Measurements from ENCODE around the gene AKR1C4.

AKR1C4 gene

DNA sequence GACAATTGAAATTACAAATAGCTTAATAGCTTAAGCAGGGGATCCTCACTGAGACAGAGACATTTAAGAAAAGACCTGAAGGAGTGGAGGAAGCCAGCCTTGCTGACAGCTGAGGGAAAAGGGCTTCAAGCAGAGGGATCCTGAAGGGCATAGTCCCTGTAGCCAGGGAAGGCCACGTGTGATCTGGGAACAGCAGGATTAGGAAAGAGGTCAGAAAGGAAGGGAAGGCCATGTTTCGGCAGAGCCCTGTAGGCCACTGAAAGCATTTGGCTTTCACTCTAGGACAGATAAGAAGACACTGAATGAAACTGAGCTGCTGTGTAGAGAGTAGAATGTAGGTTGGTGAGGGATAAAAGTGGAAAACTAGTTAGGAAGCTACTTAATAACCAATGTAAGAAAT, 8.3 kb upstream of the AKR1C4 start:
- Histone ChIP-seq H3K9ac (ENCODE audit: low read depth, low read length, poor library complexity, severe bottlenecking) (no peak overlapping the region), H3K9me3 (ENCODE audit: insufficient read depth, low read depth, low read length) (no peaks in the 10 kb centered on the region), H3K36me3 (ENCODE audit: insufficient read depth, low read length) (no peaks in the 10 kb centered on the region), H3K79me2 (ENCODE audit: insufficient read depth, low read length) (no peaks in the 10 kb centered on the region), H3F3A (ENCODE audit: low read depth) (no peaks in the 10 kb centered on the region), H3K9me2 (replicated peaks; ENCODE audit: low read depth, low read length) (no peaks in the 10 kb centered on the region), H3K4me1 (ENCODE audit: insufficient read depth, low read length, poor library complexity, severe bottlenecking) (no peaks in the 10 kb centered on the region), H3K4me2 (ENCODE audit: low read depth, low read length, poor library complexity, severe bottlenecking) (no peak overlapping the region), H2AFZ (ENCODE audit: low read length) (no peak overlapping the region), H3K4me3 (ENCODE audit: low read length, poor library complexity, severe bottlenecking) (no peak overlapping the region), H3K27me3 (ENCODE audit: insufficient read depth, low read length, poor library complexity, severe bottlenecking) (no peaks in the 10 kb centered on the region), H4K20me1 (ENCODE audit: insufficient read depth, low read length, poor library complexity, severe bottlenecking) (no peaks in the 10 kb centered on the region)
- TF ChIP-seq EZH2phosphoT487 (IDR thresholded peaks at IDR 0.05; ENCODE audit: borderline replicate concordance) (no peak), CTCF (conservative IDR thresholded peaks at IDR 0.05; ENCODE audit: low read length) (no peak)

DNA sequence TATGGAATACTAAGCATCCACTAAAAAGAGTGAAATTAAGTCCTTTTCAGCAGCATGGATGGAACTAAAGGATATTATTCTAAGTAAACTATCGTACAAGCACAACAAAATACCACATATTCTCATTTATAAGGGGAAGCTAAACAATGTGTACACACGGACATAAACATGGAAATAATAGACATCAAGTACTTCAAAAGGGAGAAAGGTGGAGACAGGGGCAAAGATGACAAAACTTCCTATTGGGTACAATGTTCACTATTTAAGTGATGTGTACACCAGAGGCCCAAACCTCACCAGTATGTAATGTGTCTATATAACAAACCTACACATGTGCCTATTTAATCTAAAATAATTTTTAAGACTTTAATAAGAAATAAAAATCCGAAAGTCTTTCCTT, 2.2 kb upstream of the AKR1C4 start:
- Histone ChIP-seq H3F3A (ENCODE audit: low read depth) (no peaks in the 10 kb centered on the region), H3K27me3 (ENCODE audit: insufficient read depth, low read length, poor library complexity, severe bottlenecking) (no peaks in the 10 kb centered on the region), H3K79me2 (ENCODE audit: insufficient read depth, low read length) (no peaks in the 10 kb centered on the region), H3K4me3 (ENCODE audit: low read length, poor library complexity, severe bottlenecking) (no peak overlapping the region), H3K9me2 (replicated peaks; ENCODE audit: low read depth, low read length) (no peaks in the 10 kb centered on the region), H3K4me1 (ENCODE audit: insufficient read depth, low read length, poor library complexity, severe bottlenecking) (no peaks in the 10 kb centered on the region), H3K9me3 (ENCODE audit: insufficient read depth, low read depth, low read length) (no peaks in the 10 kb centered on the region), H3K4me2 (ENCODE audit: low read depth, low read length, poor library complexity, severe bottlenecking) (no peak overlapping the region), H3K36me3 (ENCODE audit: insufficient read depth, low read length) (no peaks in the 10 kb centered on the region), H2AFZ (ENCODE audit: low read length) (no peak overlapping the region), H3K9ac (ENCODE audit: low read depth, low read length, poor library complexity, severe bottlenecking) (no peak overlapping the region), H4K20me1 (ENCODE audit: insufficient read depth, low read length, poor library complexity, severe bottlenecking) (no peaks in the 10 kb centered on the region)
- TF ChIP-seq CTCF (conservative IDR thresholded peaks at IDR 0.05; ENCODE audit: low read length), result no peak
- no peak for TF ChIP-seq EZH2phosphoT487 (IDR thresholded peaks at IDR 0.05; ENCODE audit: borderline replicate concordance)

DNA sequence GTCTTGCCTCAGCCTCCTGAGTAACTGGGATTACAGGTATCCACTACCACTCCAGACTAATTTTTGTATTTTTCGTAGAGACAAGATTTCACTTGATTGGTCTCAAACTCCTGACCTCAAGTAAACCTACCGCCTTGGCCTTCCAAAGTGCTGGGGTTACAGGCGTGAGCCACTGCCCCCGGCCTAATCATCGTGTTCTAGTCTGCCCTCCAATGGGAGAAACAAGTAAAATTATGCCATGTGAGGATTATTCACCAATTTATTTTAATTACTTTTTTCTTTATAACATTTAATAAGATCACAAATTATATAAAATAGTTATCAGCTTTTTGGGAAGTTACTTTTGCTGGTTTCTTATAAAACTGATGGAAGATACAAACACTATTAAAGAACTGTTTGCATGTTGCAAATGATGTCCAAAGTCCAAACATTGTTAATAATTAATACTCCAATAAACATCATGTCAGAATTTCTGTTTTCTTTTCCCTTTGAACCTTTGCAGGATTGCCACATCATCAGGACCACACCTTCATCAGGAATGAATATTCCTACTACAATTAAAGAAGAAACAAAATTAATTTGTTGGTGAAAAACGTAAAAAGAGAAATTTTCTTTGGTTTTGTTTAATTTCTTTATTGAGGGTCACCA, 786 bp upstream of the AKR1C4 start:
- Histone ChIP-seq H3K9me2 (replicated peaks; ENCODE audit: low read depth, low read length) (no peaks in the 10 kb centered on the region), H3K79me2 (ENCODE audit: insufficient read depth, low read length) (no peaks in the 10 kb centered on the region), H3K4me2 (ENCODE audit: low read depth, low read length, poor library complexity, severe bottlenecking) (no peak overlapping the region), H3K4me3 (ENCODE audit: low read length, poor library complexity, severe bottlenecking) (no peak overlapping the region), H3K9me3 (ENCODE audit: insufficient read depth, low read depth, low read length) (no peaks in the 10 kb centered on the region), H4K20me1 (ENCODE audit: insufficient read depth, low read length, poor library complexity, severe bottlenecking) (no peaks in the 10 kb centered on the region), H3K4me1 (ENCODE audit: insufficient read depth, low read length, poor library complexity, severe bottlenecking) (no peaks in the 10 kb centered on the region), H3K36me3 (ENCODE audit: insufficient read depth, low read length) (no peaks in the 10 kb centered on the region), H2AFZ (ENCODE audit: low read length) (no peak overlapping the region), H3K9ac (ENCODE audit: low read depth, low read length, poor library complexity, severe bottlenecking) (no peak overlapping the region), H3F3A (ENCODE audit: low read depth) (no peaks in the 10 kb centered on the region), H3K27me3 (ENCODE audit: insufficient read depth, low read length, poor library complexity, severe bottlenecking) (no peaks in the 10 kb centered on the region)
- no peak for TF ChIP-seq CTCF (conservative IDR thresholded peaks at IDR 0.05; ENCODE audit: low read length)
- TF ChIP-seq EZH2phosphoT487 (IDR thresholded peaks at IDR 0.05; ENCODE audit: borderline replicate concordance), result no peak
